Keratinocyte (primary cell): ENCODE results near the gene RITA1. TPM values are rescaled to one million over a fixed set of nuclear protein-coding genes. Genes with fewer than 3 reads are reported as not detected.

Source experiments
- DNase-seq: peaks from one replicate; pipeline ENCODE4 v3.0.0-alpha.2; 2011; ENCODE audit warnings: low read depth, missing footprints, low spot score
- FAIRE-seq: peaks from 2 replicates; lab custom pipeline; 2011; peaks lifted over from hg19 to GRCh38; lab: Jason Lieb, UNC
- H2AFZ ChIP-seq: 2 replicates; pipeline ENCODE4 v1.6.0; 2012; ENCODE audit warnings: low read length, control low read depth, inconsistent platforms; ENCODE audit not compliant: control insufficient read depth
- H3K27ac ChIP-seq: 2 replicates; pipeline ENCODE4 v1.5.1; 2011; ENCODE audit warnings: low read length; ENCODE audit not compliant: control insufficient read depth, insufficient read depth
- H3K27me3 ChIP-seq: 3 replicates; pipeline ENCODE4 v1.6.0; 2011; ENCODE audit warnings: low read length; ENCODE audit not compliant: control insufficient read depth, insufficient read depth; ENCODE audit errors: extremely low read depth
- H3K36me3 ChIP-seq, 2 experiments: 2 replicates in 1 of 2; 3 replicates in 1 of 2; pipeline ENCODE4 v1.5.1; 2011; ENCODE audit warnings: low read length in 2 of 2, mild to moderate bottlenecking in 1 of 2; ENCODE audit not compliant: control insufficient read depth in 2 of 2, insufficient read depth in 2 of 2; ENCODE audit errors: extremely low read depth in 1 of 2
- H3K4me1 ChIP-seq: 3 replicates; pipeline ENCODE4 v1.5.1; 2011; ENCODE audit warnings: low read length; ENCODE audit not compliant: control insufficient read depth, insufficient read depth; ENCODE audit errors: extremely low read depth
- H3K4me2 ChIP-seq: 3 replicates; pipeline ENCODE4 v1.6.0; 2011; ENCODE audit warnings: low read depth, low read length; ENCODE audit not compliant: control insufficient read depth, insufficient read depth; ENCODE audit errors: extremely low read depth
- H3K4me3 ChIP-seq, 3 experiments: fragments of 200-600 bp in 1 of 3; sonication (generic) in 1 of 3; 2 replicates in 2 of 3; 3 replicates in 1 of 3; pipeline ENCODE4 v1.5.1; 2011 to 2016; ENCODE audit warnings: low read length in 3 of 3, mild to moderate bottlenecking in 3 of 3, control low read depth in 2 of 3, inconsistent platforms in 1 of 3, low read depth in 1 of 3, mixed read lengths in 1 of 3, mixed run types in 1 of 3, moderate library complexity in 1 of 3; ENCODE audit not compliant: control insufficient read depth in 2 of 3, insufficient read depth in 2 of 3; ENCODE audit errors: extremely low read depth in 1 of 3
- H3K79me2 ChIP-seq: 2 replicates; pipeline ENCODE4 v1.6.0; 2012; ENCODE audit warnings: low read length; ENCODE audit not compliant: control insufficient read depth, insufficient read depth
- H3K9ac ChIP-seq: 3 replicates; pipeline ENCODE4 v1.6.0; 2011; ENCODE audit warnings: low read length; ENCODE audit not compliant: control insufficient read depth, insufficient read depth; ENCODE audit errors: extremely low read depth
- H3K9me1 ChIP-seq: 3 replicates; pipeline ENCODE4 v1.6.0; 2011; ENCODE audit warnings: low read length; ENCODE audit not compliant: control insufficient read depth, insufficient read depth; ENCODE audit errors: extremely low read depth
- H3K9me3 ChIP-seq: 2 replicates; pipeline ENCODE4 v1.5.1; 2012; ENCODE audit warnings: low read depth, low read length; ENCODE audit not compliant: control insufficient read depth
- H4K20me1 ChIP-seq: 3 replicates; pipeline ENCODE4 v1.6.0; 2011; ENCODE audit warnings: low read length; ENCODE audit not compliant: control insufficient read depth, insufficient read depth; ENCODE audit errors: extremely low read depth
- EZH2 ChIP-seq: IDR thresholded peaks from one replicate; pipeline ENCODE4 v1.6.1; 2012; ENCODE audit warnings: inconsistent platforms, mild to moderate bottlenecking, low read length, moderate library complexity
- dilution Hi-C: fragments of 300-500 bp; cut with MboI; formaldehyde crosslinking; loops from one replicate; pipeline ENCODE4 v1.7.0; 2020; ENCODE audit warnings: low sequenced_read_pairs; ENCODE audit not compliant: extremely low pct_ligation_motif_present
- polyA plus RNA-seq, 5 experiments: library from polyadenylated mRNA; depleted of rRNA in 3 of 5; stranded (reverse) in 3 of 5; stranded (forward) in 1 of 5; unstranded in 1 of 5; fragments of >200 nt; gene quantifications; 1 replicate in 1 of 5; 2 replicates in 3 of 5; 3 replicates in 1 of 5; pipeline versions ENCODE4 v1.2.1 to v1.2.3, GENCODE V29; 2011 to 2012; ENCODE audit warnings: missing spikeins in 2 of 5, low read depth in 1 of 5, low replicate concordance in 1 of 5
- TF ChIP-seq, protein P1 (sequence below), 3 experiments: IDR thresholded peaks in 1 of 3; conservative IDR thresholded peaks in 1 of 3; optimal IDR thresholded peaks in 1 of 3; 2 replicates in 2 of 3; 3 replicates in 1 of 3; pipeline versions ENCODE3 to v1.5.1; 2011; ENCODE audit warnings: low read length in 3 of 3, mild to moderate bottlenecking in 3 of 3, moderate library complexity in 2 of 3, control low read depth in 1 of 3, inconsistent platforms in 1 of 3; ENCODE audit not compliant: insufficient read depth in 2 of 3; ENCODE audit errors: extremely low read depth in 1 of 3

The RITA1 gene
- polyA plus RNA-seq, 1 donor (not counting 4 experiments of a cell fraction or from before 2014, with no cell fraction given), result 11.8 TPM

DNA sequence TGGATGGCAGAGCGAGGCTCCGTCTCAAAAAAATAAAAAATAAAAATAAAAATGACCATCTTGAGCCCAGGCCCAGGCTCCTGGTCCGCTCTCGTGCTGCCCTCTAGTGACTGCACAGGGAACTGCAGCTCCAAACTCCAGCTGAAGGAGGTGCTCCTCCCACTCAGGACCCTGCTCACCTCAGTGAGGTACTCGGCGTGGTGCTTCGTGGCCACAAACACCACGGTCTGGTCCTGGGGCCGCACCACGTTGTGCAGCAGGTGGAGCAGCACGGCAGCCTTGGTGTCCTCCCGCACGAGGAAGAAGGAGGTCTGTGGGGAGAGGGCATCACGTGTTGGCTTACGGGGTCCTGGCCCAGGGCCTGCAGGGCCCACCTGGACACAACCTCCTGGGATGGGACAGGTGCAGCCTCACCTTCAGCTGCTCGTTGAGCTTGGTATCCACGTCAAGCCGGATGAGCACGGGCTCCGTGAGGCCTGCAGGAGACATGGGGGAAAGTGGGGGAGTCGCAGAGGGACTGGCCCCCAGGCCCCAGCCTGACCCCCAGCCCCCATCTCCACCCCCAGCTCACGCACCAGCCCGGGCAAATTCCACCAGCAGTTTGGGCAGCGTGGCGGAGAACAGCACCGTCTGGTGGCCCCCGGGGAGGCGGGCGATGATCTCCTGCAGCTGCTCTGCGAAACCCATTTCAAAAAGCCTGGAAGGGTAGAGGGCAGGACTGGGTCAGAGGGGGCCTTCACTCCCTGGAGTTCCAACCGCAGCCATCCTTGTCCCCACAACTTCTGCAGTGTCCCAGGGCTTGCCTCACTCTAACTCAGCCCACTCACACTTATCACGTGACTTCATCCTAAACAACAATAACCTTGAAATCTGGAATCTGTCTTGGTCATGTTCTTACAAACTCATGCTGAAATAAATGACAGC, 10.8 kb upstream of the RITA1 start:
- Histone ChIP-seq H3K27ac (no peak overlapping the region), H3K79me2 (no peaks in the 10 kb centered on the region), H3K27me3 (no peaks in the 10 kb centered on the region), H3K36me3 (peaks cover 60 to 69% of the 10 kb centered on the region in 2 experiments), H3K9me1 (no peaks in the 10 kb centered on the region), H3K9me3 (no peaks in the 10 kb centered on the region), H4K20me1 (peaks cover 2% of the 10 kb centered on the region), H3K9ac (no peak overlapping the region), H2AFZ (no peak overlapping the region), H3K4me3 (no peak overlapping the region), H3K4me1 (no peaks in the 10 kb centered on the region), H3K4me2 (no peak overlapping the region)
- TF ChIP-seq, protein P1, sequence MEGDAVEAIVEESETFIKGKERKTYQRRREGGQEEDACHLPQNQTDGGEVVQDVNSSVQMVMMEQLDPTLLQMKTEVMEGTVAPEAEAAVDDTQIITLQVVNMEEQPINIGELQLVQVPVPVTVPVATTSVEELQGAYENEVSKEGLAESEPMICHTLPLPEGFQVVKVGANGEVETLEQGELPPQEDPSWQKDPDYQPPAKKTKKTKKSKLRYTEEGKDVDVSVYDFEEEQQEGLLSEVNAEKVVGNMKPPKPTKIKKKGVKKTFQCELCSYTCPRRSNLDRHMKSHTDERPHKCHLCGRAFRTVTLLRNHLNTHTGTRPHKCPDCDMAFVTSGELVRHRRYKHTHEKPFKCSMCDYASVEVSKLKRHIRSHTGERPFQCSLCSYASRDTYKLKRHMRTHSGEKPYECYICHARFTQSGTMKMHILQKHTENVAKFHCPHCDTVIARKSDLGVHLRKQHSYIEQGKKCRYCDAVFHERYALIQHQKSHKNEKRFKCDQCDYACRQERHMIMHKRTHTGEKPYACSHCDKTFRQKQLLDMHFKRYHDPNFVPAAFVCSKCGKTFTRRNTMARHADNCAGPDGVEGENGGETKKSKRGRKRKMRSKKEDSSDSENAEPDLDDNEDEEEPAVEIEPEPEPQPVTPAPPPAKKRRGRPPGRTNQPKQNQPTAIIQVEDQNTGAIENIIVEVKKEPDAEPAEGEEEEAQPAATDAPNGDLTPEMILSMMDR (optimal IDR thresholded peaks at IDR 0.05 in 1 of 3, IDR thresholded peaks at IDR 0.05 in 1 of 3, conservative IDR thresholded peaks at IDR 0.05 in 1 of 3; ENCODE audit: extremely low read depth in 1 of 3, insufficient read depth in 2 of 3, low read length in 3 of 3), result peak; percentile 88 to 98 (median 95)
- TF ChIP-seq EZH2, result no peak
- DNase-seq, result no peak
- FAIRE-seq, result no peak
- dilution Hi-C loops, result loop anchor here (25.0 kb wide), 1 partner anchor 112 kb away; the partner anchor contains the start of gene DTX1

DNA sequence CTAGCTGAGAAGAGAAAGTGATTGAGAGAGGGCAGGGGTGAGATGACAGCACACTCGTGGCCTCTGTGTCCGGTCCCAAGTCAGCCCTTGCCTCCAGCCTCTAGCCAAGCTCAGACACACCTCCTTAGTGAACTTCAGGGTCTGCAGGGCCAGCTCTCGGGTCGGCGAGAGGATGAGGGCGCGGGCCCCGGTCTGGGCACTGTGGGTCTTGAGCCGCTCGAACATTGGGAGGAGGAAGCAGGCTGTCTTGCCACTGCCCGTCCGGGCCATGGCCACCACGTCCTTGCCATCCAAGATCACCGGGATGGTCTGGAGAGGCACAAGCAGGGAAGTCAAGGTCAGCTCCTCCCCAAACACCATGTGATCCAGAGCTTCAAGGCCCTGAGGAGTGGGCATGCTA, 6.5 kb upstream of the RITA1 start:
- peaks cover 39 to 40% of the 10 kb centered on the region in 2 experiments for H3K36me3 ChIP-seq
- TF ChIP-seq, protein P1 (optimal IDR thresholded peaks at IDR 0.05 in 1 of 3, IDR thresholded peaks at IDR 0.05 in 1 of 3, conservative IDR thresholded peaks at IDR 0.05 in 1 of 3; ENCODE audit: extremely low read depth in 1 of 3, insufficient read depth in 2 of 3, low read length in 3 of 3), result no peak
- TF ChIP-seq EZH2, result no peak
- no peaks in the 10 kb centered on the region for H3K9me3 ChIP-seq
- no peak overlapping the region for H3K9ac ChIP-seq
- dilution Hi-C loops, result no loop called here
- no peak overlapping the region for H2AFZ ChIP-seq
- H4K20me1 ChIP-seq, result peaks cover 2% of the 10 kb centered on the region
- no peak for DNase-seq
- no peak overlapping the region for H3K4me2 ChIP-seq
- H3K4me3 ChIP-seq, result no peak overlapping the region
- peaks cover 33% of the 10 kb centered on the region for H3K79me2 ChIP-seq
- no peak overlapping the region for H3K27ac ChIP-seq
- no peaks in the 10 kb centered on the region for H3K4me1 ChIP-seq
- H3K9me1 ChIP-seq, result peaks cover 5% of the 10 kb centered on the region
- FAIRE-seq, result no peak
- no peaks in the 10 kb centered on the region for H3K27me3 ChIP-seq
